HepG2 (cell line): ENCODE data around the gene ATF7IP. TPM values are rescaled to one million over a fixed set of nuclear protein-coding genes. Genes with fewer than 3 reads are reported as not detected.

Experiments
- ATAC-seq: fragments of 200-7000 bp; cut with Tn5 transposase; 3 replicates; pipeline ENCODE4 v1.9.1; 2020; ENCODE audit warnings: mild to moderate bottlenecking, moderate library complexity
- BruUV-seq: library from RNA; stranded (reverse); fragments of 400-500 nt; replicated peaks from 2 replicates; lab custom pipeline; 2021; lab: Mats Ljungman, UMichigan
- CTCF ChIA-PET: fragments of 300-600 bp; formaldehyde crosslinking; extraction: SDS; loops from one replicate; lab custom pipeline; 2021; ENCODE audit warnings: low total read pairs, inconsistent platforms, low intra/inter-chr PET ratio; lab: Yijun Ruan, JAX
- POLR2A ChIA-PET: fragments of 350-600 bp; sonication (Branson Sonifier 250); formaldehyde crosslinking; loops from one replicate; lab custom pipeline; 2020; ENCODE audit warnings: antibody characterized with exemption, inconsistent platforms; lab: Yijun Ruan, JAX
- DNase-seq: peaks from one replicate; pipeline ENCODE4 v3.0.0-alpha.2; 2015; ENCODE audit warnings: low spot score
- FAIRE-seq: peaks from 3 replicates; lab custom pipeline; 2011; peaks lifted over from hg19 to GRCh38; lab: Jason Lieb, UNC
- H2AFZ ChIP-seq: one replicate; pipeline ENCODE4 v1.6.1; 2011; ENCODE audit warnings: low read length, inconsistent platforms
- H3K27ac ChIP-seq: fragments of 300-600 bp; 3 replicates; pipeline ENCODE4 v1.8.0; 2011; ENCODE audit warnings: mixed run types, mild to moderate bottlenecking, mixed read lengths, low read length, inconsistent platforms; ENCODE audit not compliant: insufficient read depth; ENCODE audit errors: extremely low read length
- H3K27me3 ChIP-seq, 2 experiments: fragments of 200-600 bp in 1 of 2; 2 replicates in 1 of 2; 3 replicates in 1 of 2; pipeline versions ENCODE4 v1.6.0 to v1.8.0; 2011; ENCODE audit warnings: low read length in 2 of 2, mild to moderate bottlenecking in 2 of 2, moderate library complexity in 2 of 2, inconsistent platforms in 1 of 2; ENCODE audit not compliant: insufficient read depth in 2 of 2, control insufficient read depth in 1 of 2
- H3K36me3 ChIP-seq, 2 experiments: fragments of 200-600 bp in 1 of 2; replicated peaks in 1 of 2; 2 replicates in 1 of 2; 3 replicates in 1 of 2; pipeline versions ENCODE4 v1.5.1 to v1.8.0; 2011; ENCODE audit warnings: low read length in 2 of 2, inconsistent platforms in 1 of 2; ENCODE audit not compliant: insufficient read depth in 2 of 2, control insufficient read depth in 1 of 2
- H3K4me1 ChIP-seq: 2 replicates; pipeline ENCODE4 v1.5.1; 2012; ENCODE audit warnings: low read length, inconsistent platforms; ENCODE audit not compliant: insufficient read depth
- H3K4me2 ChIP-seq: 2 replicates; pipeline ENCODE4 v1.6.0; 2011; ENCODE audit warnings: low read depth, low read length, inconsistent platforms
- H3K4me3 ChIP-seq, 3 experiments: fragments of 200-600 bp in 1 of 3; sonication (generic), shearing (Covaris generic) in 1 of 3; replicated peaks in 1 of 3; 2 replicates each; pipeline ENCODE4 v1.5.1; 2011 to 2016; ENCODE audit warnings: low read length in 3 of 3, inconsistent platforms in 2 of 3, low read depth in 2 of 3, mild to moderate bottlenecking in 2 of 3, control low read depth in 1 of 3, mixed read lengths in 1 of 3; ENCODE audit not compliant: insufficient read depth in 1 of 3
- H3K79me2 ChIP-seq: one replicate; pipeline ENCODE4 v1.6.1; 2011; ENCODE audit warnings: low read length, inconsistent platforms; ENCODE audit not compliant: insufficient read depth
- H3K9ac ChIP-seq: 2 replicates; pipeline ENCODE4 v1.6.0; 2011; ENCODE audit warnings: mild to moderate bottlenecking, low read depth, low read length, inconsistent platforms; ENCODE audit not compliant: insufficient read depth
- H3K9me3 ChIP-seq: 2 replicates; pipeline ENCODE4 v1.5.1; 2012; ENCODE audit warnings: mild to moderate bottlenecking, low read length
- H4K20me1 ChIP-seq: 2 replicates; pipeline ENCODE4 v1.6.0; 2011; ENCODE audit warnings: inconsistent platforms, mild to moderate bottlenecking, low read length, moderate library complexity; ENCODE audit not compliant: insufficient read depth
- AKNA ChIP-seq: sonication (generic); formaldehyde crosslinking; IDR thresholded peaks from 2 replicates; pipeline ENCODE4 v1.4.0; 2020; ENCODE audit warnings: missing genetic modification reagents, borderline replicate concordance
- HDAC2 ChIP-seq: sonication (generic); formaldehyde crosslinking; IDR thresholded peaks from 2 replicates; pipeline ENCODE4 v1.4.0; 2020; ENCODE audit warnings: missing genetic modification reagents
- KDM3A ChIP-seq: IDR thresholded peaks from 2 replicates; pipeline ENCODE4 v1.6.1; 2018; ENCODE audit warnings: low read depth, missing compliant biosample characterization
- MBNL3 ChIP-seq: fragments of 250-450 bp; sonication (Bioruptor Pico); conservative IDR thresholded peaks from 2 replicates; pipeline ENCODE4 v1.8.0; 2022; ENCODE audit warnings: mild to moderate bottlenecking, inconsistent platforms
- ZBTB1 ChIP-seq: sonication (generic); formaldehyde crosslinking; IDR thresholded peaks from 2 replicates; pipeline ENCODE4 v1.4.0; 2020; ENCODE audit warnings: missing genetic modification reagents, borderline replicate concordance
- ZNF331 ChIP-seq: sonication (generic); formaldehyde crosslinking; IDR thresholded peaks from 2 replicates; pipeline ENCODE4 v1.4.0; 2020; ENCODE audit warnings: missing genetic modification reagents
- ZNF891 ChIP-seq: sonication (generic); formaldehyde crosslinking; IDR thresholded peaks from 2 replicates; pipeline ENCODE4 v1.5.0; 2020; ENCODE audit warnings: mild to moderate bottlenecking, missing genetic modification reagents
- WGBS: methylation state at CpG from one replicate; pipeline ENCODE4 v1.1.6; 2017; ENCODE audit warnings: low lambda C conversion rate; 5-methylcytosine and 5-hydroxymethylcytosine counted together
- in situ Hi-C: cut with HindIII; loops from 2 replicates; pipeline ENCODE4 v1.10.0; 2017; ENCODE audit warnings: low pct_unique_long_range_greater_than_20kb; ENCODE audit not compliant: extremely low pct_ligation_motif_present
- intact Hi-C: fragments of 100-400 bp; cut with micrococcal nuclease; formaldehyde crosslinking; loops from one replicate; pipeline ENCODE4 v1.10.0; 2022; ENCODE audit not compliant: unreplicated experiment
- polyA plus RNA-seq, 8 experiments: library from polyadenylated mRNA; depleted of rRNA in 3 of 8; stranded (reverse) in 7 of 8; unstranded in 1 of 8; fragments of >200 nt; fragmentation: Illumina TruSeq in 4 of 8; extraction: Trizol in 4 of 8; gene quantifications; 2 replicates each; pipeline versions ENCODE4 v1.2.1 to v1.2.3, GENCODE V29; 2011 to 2016; ENCODE audit warnings: low read depth in 4 of 8, missing spikeins in 1 of 8, mixed read lengths in 1 of 8; ENCODE audit not compliant: insufficient read depth in 1 of 8
- total RNA-seq, 5 experiments: library from RNA; depleted of rRNA; stranded (reverse); fragments of >200 nt; fragmentation: Illumina TruSeq; extraction: Trizol; gene quantifications; 2 replicates each; pipeline ENCODE4 v1.2.3, GENCODE V29; 2016; ENCODE audit warnings: low read depth in 1 of 5
- TF ChIP-seq, protein P1 (sequence below): sonication (generic); formaldehyde crosslinking; IDR thresholded peaks from 2 replicates; pipeline ENCODE4 v1.5.0; 2020; ENCODE audit warnings: mild to moderate bottlenecking, missing genetic modification reagents
- TF ChIP-seq, protein P2 (sequence below): sonication (generic); formaldehyde crosslinking; IDR thresholded peaks from 2 replicates; pipeline ENCODE4 v1.4.0; 2020; ENCODE audit warnings: missing genetic modification reagents, low read depth, mild to moderate bottlenecking, borderline replicate concordance

Gene ATF7IP
- total and polyA plus RNA-seq, 2 of the 13 experiments (the other 11 are each of a cell fraction or from before 2014, with no cell fraction given), result 1.8 to 11.8 TPM

- TF ChIP-seq, protein P1, sequence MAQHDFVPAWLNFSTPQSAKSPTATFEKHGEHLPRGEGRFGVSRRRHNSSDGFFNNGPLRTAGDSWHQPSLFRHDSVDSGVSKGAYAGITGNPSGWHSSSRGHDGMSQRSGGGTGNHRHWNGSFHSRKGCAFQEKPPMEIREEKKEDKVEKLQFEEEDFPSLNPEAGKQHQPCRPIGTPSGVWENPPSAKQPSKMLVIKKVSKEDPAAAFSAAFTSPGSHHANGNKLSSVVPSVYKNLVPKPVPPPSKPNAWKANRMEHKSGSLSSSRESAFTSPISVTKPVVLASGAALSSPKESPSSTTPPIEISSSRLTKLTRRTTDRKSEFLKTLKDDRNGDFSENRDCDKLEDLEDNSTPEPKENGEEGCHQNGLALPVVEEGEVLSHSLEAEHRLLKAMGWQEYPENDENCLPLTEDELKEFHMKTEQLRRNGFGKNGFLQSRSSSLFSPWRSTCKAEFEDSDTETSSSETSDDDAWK (CRISPR knock-in tag), result no peak
- TF ChIP-seq ZBTB1 (CRISPR knock-in tag), result no peak
Measured at GRCh38 chr12:14422516-14423230, 57.2 kb downstream of the ATF7IP start (continued).

DNA sequence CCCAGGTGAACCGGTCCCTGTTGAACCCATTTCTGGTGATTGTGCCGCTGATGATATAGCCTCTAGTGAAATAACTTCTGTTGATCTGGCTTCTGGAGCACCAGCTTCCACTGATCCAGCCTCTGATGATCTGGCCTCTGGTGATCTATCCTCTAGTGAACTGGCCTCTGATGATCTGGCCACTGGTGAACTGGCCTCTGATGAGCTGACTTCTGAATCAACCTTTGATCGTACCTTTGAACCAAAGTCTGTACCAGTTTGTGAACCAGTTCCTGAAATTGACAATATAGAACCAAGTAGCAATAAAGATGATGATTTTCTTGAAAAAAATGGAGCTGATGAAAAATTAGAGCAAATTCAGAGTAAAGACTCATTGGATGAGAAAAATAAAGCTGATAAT, 59.1 kb downstream of the ATF7IP start:
- BruUV-seq, result no TSS peak
- Histone ChIP-seq H3K27ac (no peak overlapping the region), H3K4me1 (no peaks in the 10 kb centered on the region), H3K27me3 (no peaks in the 10 kb centered on the region), H3K9ac (no peak overlapping the region), H3K4me2 (no peak overlapping the region), H3K79me2 (peaks cover 3% of the 10 kb centered on the region), H3K36me3 (peaks cover 0 to 6% of the 10 kb centered on the region in 2 experiments; a peak in 1 of 5 replicates), H2AFZ (no peak overlapping the region), H3K9me3 (peaks cover 10% of the 10 kb centered on the region; the same call in 1 of the 2 replicates), H3K4me3 (no peak overlapping the region), H4K20me1 (no peaks in the 10 kb centered on the region)
- intact Hi-C loops (no loop called here), in situ Hi-C loops (no loop called here)
- FAIRE-seq (no peak), DNase-seq (no peak), ATAC-seq (no peak)
- 61% methylated on average over 3 of the region's 3 CpGs for WGBS
- POLR2A ChIA-PET, result no interaction called here
- CTCF ChIA-PET, result no interaction called here
- no peak for TF ChIP-seq MBNL3

DNA sequence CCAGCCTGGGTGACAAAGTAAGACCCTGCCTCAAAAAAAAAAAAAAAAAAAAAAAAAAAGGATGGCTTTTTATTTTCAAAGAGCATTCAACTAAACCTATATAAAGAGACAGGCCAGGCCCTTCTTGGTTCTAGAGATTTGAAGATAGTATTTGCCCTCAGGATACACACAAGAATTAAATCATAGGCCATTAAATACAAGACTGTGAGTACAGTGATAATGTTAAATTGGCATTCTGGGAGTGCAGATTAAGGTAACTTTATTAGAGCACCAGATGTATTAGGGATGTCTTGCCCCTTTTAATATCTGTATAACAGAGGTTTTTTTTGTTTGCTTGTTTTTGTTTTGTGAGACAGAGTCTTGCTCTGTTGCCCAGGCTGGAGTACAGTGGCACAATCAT, 61.3 kb downstream of the ATF7IP start:
- Histone ChIP-seq H3K27ac (no peak overlapping the region), H3K4me2 (no peak overlapping the region), H3K36me3 (peaks cover 0 to 6% of the 10 kb centered on the region in 2 experiments; a peak in 1 of 5 replicates), H3K27me3 (no peaks in the 10 kb centered on the region), H3K9ac (no peak overlapping the region), H2AFZ (no peak overlapping the region), H4K20me1 (no peaks in the 10 kb centered on the region), H3K9me3 (peaks cover 13% of the 10 kb centered on the region; the same call in 1 of the 2 replicates), H3K4me1 (no peaks in the 10 kb centered on the region), H3K79me2 (no peaks in the 10 kb centered on the region), H3K4me3 (no peak overlapping the region)
- BruUV-seq, result no TSS peak
- DNase-seq (no peak), FAIRE-seq (no peak), ATAC-seq (no peak)
- POLR2A ChIA-PET, result no interaction called here
- intact Hi-C loops, result no loop called here
- CTCF ChIA-PET, result no interaction called here
- in situ Hi-C loops, result no loop called here
- TF ChIP-seq ZNF891 (no peak), KDM3A (CRISPR knock-in tag) (no peak), HDAC2 (no peak), AKNA (CRISPR knock-in tag) (no peak), ZNF331 (CRISPR knock-in tag) (no peak)
- TF ChIP-seq, protein P2, sequence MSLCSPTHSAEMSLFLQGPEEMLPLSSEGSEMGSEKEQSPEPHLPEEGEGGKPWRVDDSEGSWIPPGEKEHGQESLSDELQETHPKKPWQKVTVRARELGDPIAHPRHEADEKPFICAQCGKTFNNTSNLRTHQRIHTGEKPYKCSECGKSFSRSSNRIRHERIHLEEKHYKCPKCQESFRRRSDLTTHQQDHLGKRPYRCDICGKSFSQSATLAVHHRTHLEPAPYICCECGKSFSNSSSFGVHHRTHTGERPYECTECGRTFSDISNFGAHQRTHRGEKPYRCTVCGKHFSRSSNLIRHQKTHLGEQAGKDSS (CRISPR knock-in tag), result no peak
